ENCODE data around the gene SKIDA1.
A peak's percentile ranks its signal among the peaks of the same experiment; 100 is the strongest.
"Not testable (repeated sequence)": the region's sequence is repeated elsewhere in the genome, so short reads cannot be mapped to it uniquely, and the experiment has no call there.

The SKIDA1 gene

DNA sequence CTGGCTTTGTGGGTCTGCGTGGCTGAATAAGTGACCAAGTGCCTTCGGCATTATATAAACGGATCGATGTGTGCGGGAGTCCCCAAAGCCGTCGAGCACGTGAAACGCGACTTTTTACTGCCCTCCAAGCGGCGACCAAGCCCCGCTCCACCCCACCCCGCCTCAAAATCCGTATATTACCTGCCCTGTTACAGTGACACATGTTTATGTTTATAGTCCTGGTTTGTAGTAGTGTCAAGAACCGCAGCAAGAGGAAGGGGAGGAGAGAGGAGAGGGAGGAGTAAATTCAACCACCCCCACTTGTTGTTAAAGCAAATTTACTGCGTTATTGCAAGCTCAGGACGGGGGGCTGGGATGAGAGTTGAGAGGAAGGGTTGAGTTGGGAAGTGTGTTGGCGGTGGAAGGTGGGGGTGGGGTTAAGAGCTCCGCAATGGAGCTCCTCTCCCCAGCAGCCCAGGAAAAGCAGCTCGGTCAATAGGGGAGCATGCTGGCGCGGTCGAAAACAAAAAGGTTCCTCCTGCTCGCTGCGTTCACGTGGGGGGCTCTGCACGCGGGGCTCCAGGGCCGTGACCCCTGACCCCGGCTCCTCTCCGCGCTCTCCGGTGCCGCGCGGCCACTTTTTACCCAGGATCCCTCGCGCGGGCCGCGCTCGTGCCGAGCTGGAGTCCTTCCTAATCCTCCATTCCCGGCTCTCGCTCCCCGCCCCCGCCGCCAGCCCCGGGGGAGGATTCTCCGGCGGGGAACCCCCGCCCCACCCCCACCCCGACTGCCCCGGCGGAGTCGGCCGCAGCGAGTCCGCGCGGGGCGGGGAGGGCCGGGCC, at the start of gene SKIDA1:
TSS of gene SKIDA1 (minus strand) at position 316 of the 821 bp plus-strand sequence. CDS start 7,860 bp downstream, outside the sequence.
- DNase-seq: peak; percentile 93

DNA sequence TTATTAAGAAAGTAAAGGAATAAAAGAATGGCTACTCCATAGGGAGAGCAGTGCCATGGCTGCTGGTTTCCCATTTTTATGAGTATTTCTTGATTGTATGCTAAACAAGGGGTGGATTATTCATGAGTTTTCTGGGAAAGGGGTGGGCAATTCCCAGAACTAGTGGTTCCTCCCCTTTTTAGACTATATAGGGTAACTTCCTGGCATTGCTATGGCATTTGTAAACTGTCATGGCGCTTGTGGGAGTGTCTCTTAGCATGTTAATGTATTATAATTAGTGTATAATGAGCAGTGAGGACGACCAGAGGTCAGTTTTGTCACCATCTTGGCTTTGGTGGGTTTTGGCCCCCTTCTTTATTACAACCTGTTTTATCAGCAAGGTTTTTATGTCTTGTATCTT, 49.0 kb upstream of the SKIDA1 start:
- DNase-seq: not testable (repeated sequence)

GRCh38 chr10:21572578-21572977, 47.1 kb upstream of the SKIDA1 start:
- no peak for DNase-seq

- DNase-seq: no peak
Observed at GRCh38 chr10:21570761-21571521, 45.5 kb upstream of the SKIDA1 start.

- DNase-seq: not testable (repeated sequence)
Observed at GRCh38 chr10:21558984-21559383, 33.5 kb upstream of the SKIDA1 start.

GRCh38 chr10:21556527-21556926, 31.0 kb upstream of the SKIDA1 start:
- no peak for DNase-seq

DNA sequence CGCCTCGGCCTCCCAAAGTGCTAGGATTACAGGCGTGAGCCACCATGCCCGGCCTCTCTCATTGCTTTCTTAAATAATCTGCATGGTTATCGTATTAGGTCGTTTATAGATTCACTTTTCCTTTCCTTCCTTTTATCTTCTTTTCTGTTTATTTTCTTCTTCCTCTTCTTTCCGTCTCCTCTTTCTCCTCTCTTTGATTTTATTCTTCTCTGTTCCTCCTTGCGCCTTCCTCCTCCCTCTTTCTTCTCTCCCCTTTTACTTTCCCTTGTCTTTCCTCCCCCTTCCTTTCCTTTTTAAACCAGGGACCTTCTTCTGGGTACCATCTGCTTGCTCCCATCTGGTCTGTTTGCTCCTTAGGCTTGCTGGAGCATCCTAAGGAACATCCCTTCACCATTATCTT, 27.2 kb upstream of the SKIDA1 start:
- no peak for DNase-seq

- no peak for DNase-seq
Observed at GRCh38 chr10:21547246-21547645, 21.8 kb upstream of the SKIDA1 start.

- not testable (repeated sequence) for DNase-seq
Observed at GRCh38 chr10:21540701-21541100, 15.2 kb upstream of the SKIDA1 start.

GRCh38 chr10:21536874-21537273, 11.4 kb upstream of the SKIDA1 start:
- no peak for DNase-seq

DNA sequence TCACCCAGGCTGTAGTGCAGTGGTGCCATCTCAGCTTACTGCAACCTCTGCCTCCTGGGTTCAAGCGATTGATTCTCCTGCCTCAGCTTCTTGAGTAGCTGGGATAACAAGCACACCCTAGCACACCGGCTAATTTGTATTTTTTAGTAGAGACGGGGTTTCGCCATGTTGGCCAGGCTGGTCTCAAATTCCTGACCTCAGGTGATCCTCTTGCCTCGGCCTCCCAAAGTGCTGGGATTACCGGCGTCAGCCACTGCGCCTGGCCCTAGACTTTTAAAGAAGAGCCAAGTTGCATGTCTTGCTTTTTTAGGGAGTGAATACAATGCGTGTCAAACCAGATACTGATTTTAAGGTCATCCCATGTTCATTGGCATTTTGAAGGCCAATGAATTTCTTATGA, 10.5 kb upstream of the SKIDA1 start:
- DNase-seq: not testable (repeated sequence)

DNA sequence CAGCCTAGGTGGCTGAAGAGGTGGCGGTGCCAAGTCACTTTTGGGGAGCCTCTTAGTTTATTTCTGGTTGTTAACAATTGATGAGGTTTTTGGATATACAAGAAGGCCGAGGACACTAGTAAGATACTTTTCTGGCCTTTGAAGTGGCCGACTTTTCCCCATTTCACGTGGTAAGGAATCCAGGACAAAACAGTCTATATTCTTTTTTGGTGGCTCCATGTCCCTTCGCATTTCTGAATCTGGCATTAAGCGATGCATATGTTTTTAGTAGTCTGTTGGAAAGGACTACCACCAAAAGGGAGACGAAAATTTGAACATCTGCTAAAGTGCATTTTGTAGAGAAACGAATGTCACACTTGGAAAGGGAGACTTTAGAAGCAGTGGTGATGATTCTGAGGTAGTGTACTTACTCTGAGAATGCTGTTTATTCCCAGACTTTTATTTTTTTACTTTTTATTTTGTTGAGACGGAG, 10.0 kb upstream of the SKIDA1 start:
- DNase-seq: no peak

DNA sequence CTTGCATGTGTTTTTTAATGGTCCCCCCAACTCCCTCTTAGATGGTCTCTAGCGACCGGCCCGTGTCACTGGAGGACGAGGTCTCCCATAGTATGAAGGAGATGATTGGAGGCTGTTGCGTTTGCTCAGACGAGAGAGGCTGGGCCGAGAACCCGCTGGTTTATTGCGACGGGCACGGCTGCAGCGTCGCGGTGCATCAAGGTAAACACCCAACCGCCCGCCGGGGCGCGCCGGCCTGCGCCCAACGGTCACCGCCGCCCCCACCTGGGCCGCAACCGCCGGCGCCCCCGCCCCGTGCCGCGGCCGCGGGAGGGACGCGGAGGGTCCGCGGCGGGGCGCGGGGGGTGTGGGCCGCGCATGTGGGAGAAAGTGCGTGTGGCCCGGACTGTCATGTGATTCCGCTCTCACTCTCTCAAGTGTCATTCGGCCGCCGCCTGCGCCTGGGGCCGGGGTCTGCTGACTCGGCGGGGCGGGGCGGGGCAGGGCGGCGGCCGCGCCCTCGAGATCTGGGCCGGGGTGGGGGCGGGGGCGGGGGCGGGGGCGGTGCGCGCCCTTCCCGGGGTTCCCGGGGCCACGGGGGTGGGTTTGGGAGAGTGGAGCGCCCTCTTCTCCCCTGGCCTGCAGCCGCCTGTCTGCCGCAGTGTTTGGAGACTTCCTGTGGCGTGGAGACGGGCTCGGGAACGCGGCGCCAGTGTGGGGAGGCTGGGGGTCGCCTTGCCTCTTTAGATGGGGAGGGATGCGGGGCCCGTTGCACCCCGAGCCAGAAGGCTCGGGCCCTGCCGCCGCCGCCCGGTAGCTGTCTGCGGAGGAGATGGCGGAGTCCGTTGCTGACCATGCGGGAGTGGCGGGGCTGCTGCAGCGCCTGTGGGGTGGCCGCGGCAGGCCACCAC, 9.4 kb upstream of the SKIDA1 start:
- DNase-seq: peak; percentile 77

DNA sequence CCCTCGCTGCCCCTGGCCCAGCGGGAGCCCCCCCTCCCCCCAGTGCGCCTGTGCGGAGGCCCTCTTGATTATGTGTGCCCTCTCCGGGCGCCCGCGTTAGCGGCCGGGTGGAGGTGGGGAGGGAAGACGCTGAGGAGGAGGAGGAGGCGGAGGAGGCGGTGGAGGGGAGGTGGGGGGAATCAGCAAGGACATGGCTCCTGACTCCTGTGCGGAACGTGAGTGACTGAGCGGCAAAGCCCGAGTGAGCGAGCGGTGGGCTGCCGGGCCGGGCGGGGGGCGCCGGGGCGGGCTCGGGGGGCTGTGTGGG, 8.8 kb upstream of the SKIDA1 start:
- DNase-seq: no peak

GRCh38 chr10:21533467-21534279, 8.2 kb upstream of the SKIDA1 start, which contains the start of gene MLLT10:
TSS of gene MLLT10 (plus strand) at chr10:21534232. CDS start at chr10:21534645, 413 bp downstream.
- peak; percentile 98 for DNase-seq

DNA sequence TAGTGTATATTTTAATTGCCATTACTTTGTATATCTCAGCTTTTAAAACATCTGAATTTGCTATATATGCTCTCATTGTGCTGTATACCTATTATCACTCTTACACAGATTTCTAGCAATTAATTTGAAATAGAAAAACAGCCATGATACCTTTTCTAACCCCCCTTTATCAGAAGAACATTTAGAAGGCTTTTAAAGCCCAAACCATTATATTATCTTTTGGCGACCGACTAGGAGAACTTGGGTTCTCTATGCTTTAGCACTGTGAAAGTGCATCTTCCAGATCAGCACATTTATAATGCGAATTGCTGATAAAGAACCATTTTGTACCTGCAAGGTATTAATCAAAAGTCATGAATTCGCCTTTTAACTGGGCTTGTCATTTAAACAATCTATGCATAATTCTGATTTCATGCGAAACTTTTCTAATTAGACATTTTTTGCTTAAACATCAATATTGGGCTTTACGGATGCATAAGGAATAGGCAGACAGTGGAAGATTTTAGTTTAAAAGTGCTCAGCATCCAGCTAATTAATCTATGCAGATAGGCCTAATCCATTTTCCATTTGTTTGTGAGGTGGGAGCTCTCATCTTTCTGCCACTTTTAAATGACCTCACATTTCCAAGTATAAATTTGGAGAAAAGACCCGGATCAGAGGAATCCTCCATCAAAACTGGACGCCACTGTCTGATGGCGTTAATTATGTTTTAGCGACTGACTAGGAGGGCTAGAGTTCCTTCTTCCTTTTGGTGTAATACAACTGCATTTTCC, 7.4 kb upstream of the SKIDA1 start:
- no peak for DNase-seq

- no peak for DNase-seq
Observed at GRCh38 chr10:21531164-21531563, 5.7 kb upstream of the SKIDA1 start.

DNA sequence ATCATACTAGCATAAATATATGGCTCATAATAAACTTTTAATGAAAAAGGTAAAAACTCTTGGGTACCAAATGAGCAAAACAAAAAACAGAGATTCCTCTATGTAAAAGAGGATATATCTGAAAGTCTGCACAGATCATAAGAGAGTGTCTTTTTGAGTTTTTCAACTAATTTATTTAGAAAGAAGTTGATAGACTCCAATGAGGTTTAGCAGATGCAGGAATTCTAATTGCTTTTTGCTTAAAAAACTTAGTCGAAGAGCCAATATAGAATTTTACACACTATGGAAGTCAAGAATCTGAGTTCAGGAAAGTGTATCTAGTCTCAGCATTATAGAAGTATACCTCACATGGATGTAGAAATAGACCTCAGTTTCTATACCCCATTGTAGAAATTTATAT, 5.2 kb upstream of the SKIDA1 start:
- no peak for DNase-seq

DNA sequence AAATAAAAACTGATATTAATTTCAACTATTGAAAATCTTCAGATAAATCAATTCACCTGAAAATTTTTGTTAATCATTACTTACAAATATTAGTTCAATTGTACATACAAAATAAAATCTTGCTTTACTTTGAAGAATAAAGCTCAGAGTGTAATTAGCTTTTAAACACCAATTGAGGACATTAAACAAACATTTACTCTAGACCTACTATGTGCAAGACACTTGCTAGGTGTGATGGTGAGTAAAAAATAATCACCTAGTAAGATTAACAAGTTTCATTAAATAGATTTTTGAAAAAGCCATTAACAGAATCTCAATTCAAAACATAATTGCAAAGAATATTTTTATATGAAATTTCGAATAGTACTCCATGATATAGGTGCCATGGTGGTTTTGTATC, 4.7 kb upstream of the SKIDA1 start:
- no peak for DNase-seq

DNA sequence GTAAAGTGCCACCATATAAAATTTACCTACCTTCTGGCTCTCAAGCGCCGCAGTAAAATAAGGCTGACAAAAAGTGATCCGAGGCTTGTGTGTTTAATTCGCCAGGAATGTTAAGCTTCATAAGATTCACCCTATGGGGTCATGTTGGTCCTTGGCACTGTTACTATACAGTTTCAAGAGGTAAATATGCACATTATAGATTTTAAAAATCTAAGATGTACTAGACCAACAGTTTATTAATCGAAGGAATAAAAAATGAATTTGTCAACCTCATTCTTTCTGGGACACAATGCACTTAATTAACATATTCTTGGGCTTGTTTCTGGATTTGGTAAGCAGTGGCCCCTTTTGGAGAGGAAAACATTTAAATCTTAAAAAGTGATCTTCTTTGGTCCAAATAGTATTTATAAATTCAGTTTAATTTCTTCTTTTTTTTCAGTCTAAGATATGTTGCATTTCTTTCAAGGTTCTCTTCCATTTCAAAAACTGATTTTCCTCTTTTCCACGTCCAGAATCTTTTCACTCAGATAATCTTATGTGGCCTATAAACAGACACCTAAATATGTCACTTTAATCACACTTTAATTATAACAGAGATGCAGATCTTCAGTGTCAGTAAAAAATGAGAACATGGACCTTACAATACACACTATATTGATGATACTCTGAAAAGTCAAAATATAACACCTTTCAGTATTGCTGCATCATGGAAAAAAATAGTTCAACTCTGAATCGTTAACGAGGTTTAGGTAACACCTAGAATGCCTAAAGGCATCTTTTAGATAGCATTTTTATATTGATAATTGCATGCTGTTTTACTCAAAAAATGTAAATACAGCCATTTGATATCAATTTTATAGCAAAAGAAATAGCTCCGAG, 3.8 kb upstream of the SKIDA1 start:
- DNase-seq: no peak

All from left hindlimb (tissue), 1 donor.